Epithelial cell of proximal tubule (primary cell): Measurements from ENCODE around the gene IL17RC. TPM values are rescaled to one million over a fixed set of nuclear protein-coding genes. Genes with fewer than 3 reads are reported as not detected.

Experiments used
- DNase-seq: peaks from one replicate; pipeline ENCODE4 v3.0.0-alpha.2; 2011; ENCODE audit warnings: low read depth
- H3K4me3 ChIP-seq: 2 replicates; pipeline ENCODE4 v1.5.1; 2011; ENCODE audit warnings: low read depth, mild to moderate bottlenecking, low read length
- CTCF ChIP-seq: conservative IDR thresholded peaks from 2 replicates; pipeline ENCODE4 v1.5.1; 2012; ENCODE audit warnings: low read depth, mild to moderate bottlenecking, low read length
- total RNA-seq: library from RNA; depleted of rRNA; stranded (reverse); fragments of >200 nt; gene quantifications from 2 replicates; pipeline ENCODE4 v1.2.3, GENCODE V29; 2015

IL17RC gene
- total RNA-seq, 1 donor from 2014 or later, result 35.3 TPM

- TF ChIP-seq CTCF, result no peak
- no peak overlapping the region for H3K4me3 ChIP-seq
- no peak for DNase-seq
Measured at GRCh38 chr3:9940746-9941145, 23.8 kb downstream of the IL17RC start.

- no peak for TF ChIP-seq CTCF
- no peak overlapping the region for H3K4me3 ChIP-seq
- no peak for DNase-seq
Measured at GRCh38 chr3:9942164-9942563, 25.3 kb downstream of the IL17RC start.

DNA sequence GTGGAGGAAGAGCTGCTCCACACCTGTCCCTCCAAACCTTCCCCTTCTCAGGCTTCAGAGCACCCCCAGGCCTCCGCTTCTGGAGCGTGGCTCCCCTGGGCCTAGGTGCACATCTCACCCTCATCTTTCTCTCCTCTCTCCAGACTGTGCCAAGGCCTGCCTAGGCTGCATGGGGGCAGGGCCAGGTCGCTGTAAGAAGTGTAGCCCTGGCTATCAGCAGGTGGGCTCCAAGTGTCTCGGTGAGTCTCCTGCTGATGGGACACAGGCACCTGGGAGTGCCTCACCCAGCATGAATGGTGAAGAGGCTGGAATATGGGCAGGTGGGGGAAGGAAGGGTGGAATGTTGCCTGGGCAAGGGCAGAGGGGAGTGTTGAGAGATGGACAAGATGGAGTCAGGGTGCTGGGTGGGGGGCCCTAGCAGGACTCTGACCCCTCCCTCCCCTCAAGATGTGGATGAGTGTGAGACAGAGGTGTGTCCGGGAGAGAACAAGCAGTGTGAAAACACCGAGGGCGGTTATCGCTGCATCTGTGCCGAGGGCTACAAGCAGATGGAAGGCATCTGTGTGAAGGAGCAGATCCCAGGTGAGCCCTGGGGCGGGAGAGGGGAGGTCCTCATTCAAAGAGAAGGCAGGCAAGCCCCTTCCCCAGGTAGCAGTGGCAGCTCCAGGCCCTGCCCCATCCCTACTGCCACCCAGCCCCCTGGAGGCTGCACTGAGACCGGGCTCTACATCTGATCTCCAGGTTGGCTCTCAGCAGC is 26.2 kb downstream of the IL17RC start:
- DNase-seq, result no peak
- no peak for TF ChIP-seq CTCF
- H3K4me3 ChIP-seq, result no peak overlapping the region

- DNase-seq, result no peak
- no peak for TF ChIP-seq CTCF
- no peak overlapping the region for H3K4me3 ChIP-seq
Measured at GRCh38 chr3:9944271-9944670, 27.4 kb downstream of the IL17RC start.

DNA sequence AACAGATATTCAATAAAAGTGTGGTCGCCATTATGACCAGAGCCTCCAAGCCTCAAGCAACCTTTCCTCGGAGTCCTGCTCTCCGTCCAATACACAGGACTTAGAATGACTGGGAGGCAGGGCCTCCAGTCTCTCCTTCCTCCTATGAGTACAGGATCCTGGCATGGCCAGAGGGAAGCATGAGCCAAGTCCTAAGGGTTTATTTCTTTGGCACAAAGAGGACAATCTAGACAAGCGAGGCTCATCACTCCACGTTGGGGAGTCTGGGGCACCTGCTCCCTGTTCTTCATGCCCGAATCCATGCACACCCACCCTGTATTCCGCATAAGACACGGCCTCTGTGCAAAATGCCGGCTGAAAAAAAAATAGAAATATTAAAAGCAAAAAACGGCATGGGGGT is 28.5 kb downstream of the IL17RC start:
- no peak for TF ChIP-seq CTCF
- H3K4me3 ChIP-seq, result peak overlapping the region; percentile 67
- DNase-seq, result no peak

DNA sequence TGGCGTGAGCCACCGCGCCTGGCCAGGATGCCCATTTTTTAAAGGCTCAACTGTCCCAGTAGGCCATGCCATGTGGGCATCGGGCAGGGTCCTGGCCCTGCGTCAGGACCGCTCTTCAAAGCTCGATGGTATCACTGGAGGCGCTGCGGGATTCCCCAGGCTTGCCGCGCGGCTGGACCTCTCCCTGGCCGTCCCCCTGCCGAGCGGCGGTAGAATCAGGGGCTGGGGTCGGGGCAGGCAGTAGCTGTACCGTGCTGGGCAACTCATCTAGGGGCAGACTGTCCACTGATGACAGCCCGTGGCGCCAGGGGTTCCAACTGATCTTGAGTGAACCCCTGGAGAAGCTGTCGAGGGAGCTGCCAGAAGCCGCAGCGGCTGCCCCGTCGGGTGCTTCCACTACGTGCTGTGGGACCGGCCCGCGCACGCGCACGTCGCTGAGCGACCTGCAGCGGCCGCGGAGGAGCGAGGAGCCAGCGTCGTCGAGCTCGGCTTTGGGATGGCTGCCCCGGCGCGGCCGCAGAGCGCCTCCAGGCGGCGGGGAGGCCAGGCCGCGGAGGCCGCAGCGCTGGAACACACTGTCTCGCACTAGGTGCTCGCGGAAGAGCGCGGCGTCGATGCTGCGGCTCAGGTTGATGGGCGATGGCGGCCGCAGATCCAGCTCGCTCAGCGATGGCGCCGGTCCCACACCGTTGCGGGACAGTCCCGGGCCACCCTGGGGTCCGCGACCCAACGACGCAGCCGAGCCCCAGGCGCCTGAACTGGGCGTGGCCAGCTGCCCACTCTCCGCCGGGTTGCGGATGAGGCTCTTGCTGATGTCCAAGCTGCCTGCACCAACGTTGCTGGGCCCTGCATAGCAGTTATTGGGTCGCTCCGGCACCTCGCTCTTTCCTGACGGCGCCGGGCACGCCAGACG is 29.5 kb downstream of the IL17RC start:
- no peak for DNase-seq
- peak overlapping the region; percentile 67 for H3K4me3 ChIP-seq
- peak; percentile 72 for TF ChIP-seq CTCF
